Measurements from ENCODE around the gene LSR. TPM values are rescaled to one million over a fixed set of nuclear protein-coding genes. Genes with fewer than 3 reads are reported as not detected.

LSR gene
- total RNA-seq, 4 donors from 2014 or later, result 2.5 to 11.4 (median 5.2) TPM

GRCh38 chr19:35305181-35305580 lies 56.4 kb downstream of the LSR start:
- in situ Hi-C loops (cut with MboI; ENCODE audit: low sequenced_read_pairs in 4 of 4), result no loop called here
- no peak overlapping the region for H3K4me3 ChIP-seq
- no peak for DNase-seq
- peaks cover 6 to 14% (median 12%) of the 10 kb centered on the region in 3 donors for H3K27me3 ChIP-seq
- H3K4me1 ChIP-seq, result no peaks in the 10 kb centered on the region
- no peak for TF ChIP-seq POLR2A (IDR thresholded peaks at IDR 0.05)
- no peak for TF ChIP-seq CTCF (IDR thresholded peaks at IDR 0.05 in 4 of 5, conservative IDR thresholded peaks at IDR 0.05 in 1 of 5)
- H3K27ac ChIP-seq, result no peak overlapping the region
- no peaks in the 10 kb centered on the region for H3K9me3 ChIP-seq
- ATAC-seq, result no peak
- intact Hi-C loops (cut with DNase I; ENCODE audit: low total_unique reads), result no loop called here
- no peaks in the 10 kb centered on the region for H3K36me3 ChIP-seq

- no peak overlapping the region for H3K27ac ChIP-seq
- H3K27me3 ChIP-seq, result peaks cover 6 to 7% (median 6%) of the 10 kb centered on the region in 3 donors
- in situ Hi-C loops (cut with MboI; ENCODE audit: low sequenced_read_pairs in 4 of 4) (no loop called here), intact Hi-C loops (cut with DNase I; ENCODE audit: low total_unique reads) (no loop called here)
- no peak for ATAC-seq
- H3K36me3 ChIP-seq, result no peaks in the 10 kb centered on the region
- DNase-seq, result no peak
- no peak overlapping the region for H3K4me3 ChIP-seq
- H3K4me1 ChIP-seq, result no peaks in the 10 kb centered on the region
- no peaks in the 10 kb centered on the region for H3K9me3 ChIP-seq
- no peak for TF ChIP-seq POLR2A (IDR thresholded peaks at IDR 0.05)
- TF ChIP-seq CTCF (IDR thresholded peaks at IDR 0.05 in 4 of 5, conservative IDR thresholded peaks at IDR 0.05 in 1 of 5), result no peak
These were observed 57.9 kb downstream of the LSR start for GRCh38 chr19:35306473-35307246.

DNA sequence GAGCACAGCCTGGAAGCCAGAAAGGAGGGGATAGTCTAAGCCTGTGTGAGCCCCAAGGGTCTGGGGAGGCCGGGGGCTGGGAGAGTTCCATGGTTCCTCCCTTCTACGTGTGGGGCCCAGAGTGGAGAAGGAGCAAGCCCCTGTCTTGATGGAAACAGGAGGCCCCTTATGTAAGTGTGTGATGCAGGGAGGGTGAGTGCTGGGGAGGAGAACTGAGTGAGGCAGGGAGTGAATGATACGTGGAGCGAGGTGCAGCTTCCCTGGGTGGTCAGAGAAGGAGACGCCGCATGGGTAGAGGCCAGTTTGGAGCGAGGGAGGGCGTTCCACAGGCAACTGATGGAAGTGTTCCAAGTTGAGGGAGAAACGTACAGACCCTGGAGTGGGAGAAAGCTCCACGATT lies 59.1 kb downstream of the LSR start:
- no peaks in the 10 kb centered on the region for H3K36me3 ChIP-seq
- in situ Hi-C loops (cut with MboI; ENCODE audit: low sequenced_read_pairs in 4 of 4), result no loop called here
- ATAC-seq (no peak), DNase-seq (no peak)
- no peak overlapping the region for H3K4me3 ChIP-seq
- no peak overlapping the region for H3K27ac ChIP-seq
- TF ChIP-seq POLR2A (IDR thresholded peaks at IDR 0.05) (no peak), CTCF (IDR thresholded peaks at IDR 0.05 in 4 of 5, conservative IDR thresholded peaks at IDR 0.05 in 1 of 5) (no peak)
- no peaks in the 10 kb centered on the region for H3K9me3 ChIP-seq
- no peaks in the 10 kb centered on the region for H3K4me1 ChIP-seq
- peaks cover 0 to 6% (median 3%) of the 10 kb centered on the region in 3 donors for H3K27me3 ChIP-seq
- intact Hi-C loops (cut with DNase I; ENCODE audit: low total_unique reads), result no loop called here

- intact Hi-C loops (cut with DNase I; ENCODE audit: low total_unique reads), result no loop called here
- H3K27ac ChIP-seq, result no peak overlapping the region
- peaks cover 0 to 6% (median under 1%) of the 10 kb centered on the region in 3 donors for H3K27me3 ChIP-seq
- H3K4me3 ChIP-seq, result no peak overlapping the region
- TF ChIP-seq CTCF (IDR thresholded peaks at IDR 0.05 in 4 of 5, conservative IDR thresholded peaks at IDR 0.05 in 1 of 5), result no peak
- no peak for TF ChIP-seq POLR2A (IDR thresholded peaks at IDR 0.05)
- in situ Hi-C loops (cut with MboI; ENCODE audit: low sequenced_read_pairs in 4 of 4), result no loop called here
- no peaks in the 10 kb centered on the region for H3K9me3 ChIP-seq
- DNase-seq (no peak), ATAC-seq (no peak)
- H3K4me1 ChIP-seq, result no peaks in the 10 kb centered on the region
- H3K36me3 ChIP-seq, result no peaks in the 10 kb centered on the region
These were observed 60.1 kb downstream of the LSR start for GRCh38 chr19:35308910-35309309.
